ENCODE measurements around the gene TACR2. TPM values are rescaled to one million over a fixed set of nuclear protein-coding genes. Genes with fewer than 3 reads are reported as not detected.

Gene TACR2
- total RNA-seq, 5 donors from 2014 or later (not counting 1 experiment from before 2014, with no cell fraction given), result not detected

- H3K9me3 ChIP-seq, result no peaks in the 10 kb centered on the region
- no peak overlapping the region for H3K4me3 ChIP-seq (ENCODE audit: control insufficient read depth in 1 of 2, extremely low read depth in 1 of 2, low read length in 1 of 2)
- peaks cover 0 to 3% of the 10 kb centered on the region in 2 experiments for H3K27me3 ChIP-seq (replicated peaks in 1 of 2; ENCODE audit: control insufficient read depth in 2 of 2, extremely low read depth in 1 of 2, insufficient read depth in 2 of 2, low read length in 1 of 2)
- POLR2A ChIA-PET, result no interaction called here
- ATAC-seq (replicated peaks in 1 of 4) (no peak), DNase-seq (no peak)
- Mint-ChIP-seq H3K4me1 (peaks cover 57 to 65% (median 62%) of the 10 kb centered on the region in 3 donors), H3K27ac (peak overlapping the region; percentile 85 to 88), H3K36me3 (no peaks in the 10 kb centered on the region), H3K9me3 (no peaks in the 10 kb centered on the region), H3K27me3 (no peaks in the 10 kb centered on the region), H3K4me3 (peak overlapping the region in 1 of 3 donors; percentile 40)
- H3K36me3 ChIP-seq (ENCODE audit: control insufficient read depth in 2 of 2, extremely low read depth in 1 of 2, insufficient read depth in 1 of 2, low read length in 1 of 2), result no peaks in the 10 kb centered on the region
- no CpG with 5 or more reads among the region's 2 CpGs for WGBS (ENCODE audit: insufficient coverage)
- peaks cover 17 to 57% of the 10 kb centered on the region in 2 experiments for H3K4me1 ChIP-seq (ENCODE audit: control insufficient read depth in 1 of 2, extremely low read depth in 1 of 2, insufficient read depth in 2 of 2, low read length in 2 of 2)
- CTCF ChIA-PET, result interaction anchor here in 1 of 2 donors (0.6 to 2.7 kb wide), 4 partner anchors 17 to 664 kb away, joined by 3 to 12 read pairs (median 5); no protein-coding TSS in a partner anchor
- peak overlapping the region; percentile 73 for H3K27ac ChIP-seq (ENCODE audit: low read length)
These were observed 8.3 kb upstream of the TACR2 start for GRCh38 chr10:69425041-69425440.

GRCh38 chr10:69422676-69423075, 6.0 kb upstream of the TACR2 start:
- DNase-seq (no peak), ATAC-seq (replicated peaks in 1 of 4) (no peak)
- 83% methylated on average over 1 of the region's 4 CpGs for WGBS (ENCODE audit: insufficient coverage)
- Histone ChIP-seq H3K4me1 (ENCODE audit: control insufficient read depth in 1 of 2, extremely low read depth in 1 of 2, insufficient read depth in 2 of 2, low read length in 2 of 2) (peaks cover 17 to 54% of the 10 kb centered on the region in 2 experiments), H3K9me3 (no peaks in the 10 kb centered on the region), H3K4me3 (ENCODE audit: control insufficient read depth in 1 of 2, extremely low read depth in 1 of 2, low read length in 1 of 2) (no peak overlapping the region), H3K27me3 (replicated peaks in 1 of 2; ENCODE audit: control insufficient read depth in 2 of 2, extremely low read depth in 1 of 2, insufficient read depth in 2 of 2, low read length in 1 of 2) (peaks cover 0 to 9% of the 10 kb centered on the region in 2 experiments), H3K27ac (ENCODE audit: low read length) (no peak overlapping the region), H3K36me3 (ENCODE audit: control insufficient read depth in 2 of 2, extremely low read depth in 1 of 2, insufficient read depth in 1 of 2, low read length in 1 of 2) (no peaks in the 10 kb centered on the region)
- peak overlapping the region in 1 of 2 donors; percentile 8 for H3K27ac Mint-ChIP-seq
- CTCF ChIA-PET, result interaction anchor here (0.6 to 0.8 kb wide), 2 partner anchors 214 to 335 kb away, joined by 3 read pairs; no protein-coding TSS in a partner anchor
- H3K4me3 Mint-ChIP-seq, result no peak overlapping the region
- H3K4me1 Mint-ChIP-seq, result peaks cover 50 to 56% (median 52%) of the 10 kb centered on the region in 3 donors
- no peaks in the 10 kb centered on the region for H3K9me3 Mint-ChIP-seq
- H3K27me3 Mint-ChIP-seq, result no peaks in the 10 kb centered on the region
- POLR2A ChIA-PET, result interaction anchor here in 1 of 2 donors (0.7 kb wide), 1 partner anchor 214 kb away, joined by 3 read pairs; no protein-coding TSS in a partner anchor
- H3K36me3 Mint-ChIP-seq, result no peaks in the 10 kb centered on the region

- Histone ChIP-seq H3K27me3 (replicated peaks in 1 of 2; ENCODE audit: control insufficient read depth in 2 of 2, extremely low read depth in 1 of 2, insufficient read depth in 2 of 2, low read length in 1 of 2) (peaks cover 0 to 10% of the 10 kb centered on the region in 2 experiments), H3K4me1 (ENCODE audit: control insufficient read depth in 1 of 2, extremely low read depth in 1 of 2, insufficient read depth in 2 of 2, low read length in 2 of 2) (peaks cover 17 to 49% of the 10 kb centered on the region in 2 experiments), H3K27ac (ENCODE audit: low read length) (no peak overlapping the region), H3K4me3 (ENCODE audit: control insufficient read depth in 1 of 2, extremely low read depth in 1 of 2, low read length in 1 of 2) (no peak overlapping the region), H3K9me3 (no peaks in the 10 kb centered on the region), H3K36me3 (ENCODE audit: control insufficient read depth in 2 of 2, extremely low read depth in 1 of 2, insufficient read depth in 1 of 2, low read length in 1 of 2) (no peaks in the 10 kb centered on the region)
- no peak for DNase-seq
- H3K36me3 Mint-ChIP-seq, result no peaks in the 10 kb centered on the region
- CTCF ChIA-PET, result interaction anchor here in 1 of 2 donors (0.5 to 0.8 kb wide), 3 partner anchors 18 to 215 kb away, joined by 3 read pairs; no protein-coding TSS in a partner anchor
- no peaks in the 10 kb centered on the region for H3K27me3 Mint-ChIP-seq
- 78% methylated on average over 9 of the region's 13 CpGs for WGBS (ENCODE audit: insufficient coverage)
- H3K9me3 Mint-ChIP-seq, result no peaks in the 10 kb centered on the region
- H3K4me3 Mint-ChIP-seq, result no peak overlapping the region
- POLR2A ChIA-PET, result no interaction called here
- H3K27ac Mint-ChIP-seq, result peak overlapping the region in 1 of 2 donors; percentile 13
- ATAC-seq (replicated peaks in 1 of 4), result no peak
- peaks cover 41 to 47% (median 42%) of the 10 kb centered on the region in 3 donors for H3K4me1 Mint-ChIP-seq
These were observed 5.0 kb upstream of the TACR2 start for GRCh38 chr10:69421611-69422308.

GRCh38 chr10:69419744-69420126, 3.0 kb upstream of the TACR2 start:
- H3K4me1 Mint-ChIP-seq, result peaks cover 21 to 27% (median 22%) of the 10 kb centered on the region in 3 donors
- POLR2A ChIA-PET, result no interaction called here
- no peaks in the 10 kb centered on the region for H3K9me3 Mint-ChIP-seq
- 84% methylated on average over 11 of the region's 11 CpGs for WGBS (ENCODE audit: insufficient coverage)
- H3K27me3 ChIP-seq (replicated peaks in 1 of 2; ENCODE audit: control insufficient read depth in 2 of 2, extremely low read depth in 1 of 2, insufficient read depth in 2 of 2, low read length in 1 of 2), result peaks cover 0 to 22% of the 10 kb centered on the region in 2 experiments
- no peaks in the 10 kb centered on the region for H3K36me3 ChIP-seq (ENCODE audit: control insufficient read depth in 2 of 2, extremely low read depth in 1 of 2, insufficient read depth in 1 of 2, low read length in 1 of 2)
- H3K36me3 Mint-ChIP-seq, result no peaks in the 10 kb centered on the region
- H3K4me1 ChIP-seq (ENCODE audit: control insufficient read depth in 1 of 2, extremely low read depth in 1 of 2, insufficient read depth in 2 of 2, low read length in 2 of 2), result peaks cover 5 to 29% of the 10 kb centered on the region in 2 experiments
- H3K4me3 Mint-ChIP-seq, result no peak overlapping the region
- H3K9me3 ChIP-seq, result no peaks in the 10 kb centered on the region
- no peak overlapping the region for H3K27ac Mint-ChIP-seq
- DNase-seq, result no peak
- no peak for ATAC-seq (replicated peaks in 1 of 4)
- H3K27ac ChIP-seq (ENCODE audit: low read length), result no peak overlapping the region
- H3K4me3 ChIP-seq (ENCODE audit: control insufficient read depth in 1 of 2, extremely low read depth in 1 of 2, low read length in 1 of 2), result no peak overlapping the region
- CTCF ChIA-PET, result interaction anchor here in 1 of 2 donors (0.6 kb wide), 1 partner anchor 11 kb away, joined by 3 read pairs; no protein-coding TSS in a partner anchor
- H3K27me3 Mint-ChIP-seq, result no peaks in the 10 kb centered on the region

GRCh38 chr10:69419096-69419743, 2.5 kb upstream of the TACR2 start:
- 88% methylated on average over 18 of the region's 18 CpGs for WGBS (ENCODE audit: insufficient coverage)

GRCh38 chr10:69418052-69418752, 1.5 kb upstream of the TACR2 start:
- peaks cover 0 to 18% of the 10 kb centered on the region in 2 experiments for H3K4me1 ChIP-seq (ENCODE audit: control insufficient read depth in 1 of 2, extremely low read depth in 1 of 2, insufficient read depth in 2 of 2, low read length in 2 of 2)
- Mint-ChIP-seq H3K27me3 (no peaks in the 10 kb centered on the region), H3K4me3 (no peak overlapping the region), H3K27ac (no peak overlapping the region), H3K36me3 (no peaks in the 10 kb centered on the region), H3K9me3 (no peaks in the 10 kb centered on the region), H3K4me1 (peaks cover 10 to 16% (median 12%) of the 10 kb centered on the region in 3 donors)
- H3K27me3 ChIP-seq (replicated peaks in 1 of 2; ENCODE audit: control insufficient read depth in 2 of 2, extremely low read depth in 1 of 2, insufficient read depth in 2 of 2, low read length in 1 of 2), result peaks cover 0 to 26% of the 10 kb centered on the region in 2 experiments
- WGBS (ENCODE audit: insufficient coverage), result 75% methylated on average over 4 of the region's 8 CpGs
- no peak overlapping the region for H3K27ac ChIP-seq (ENCODE audit: low read length)
- no peaks in the 10 kb centered on the region for H3K9me3 ChIP-seq
- no peaks in the 10 kb centered on the region for H3K36me3 ChIP-seq (ENCODE audit: control insufficient read depth in 2 of 2, extremely low read depth in 1 of 2, insufficient read depth in 1 of 2, low read length in 1 of 2)
- DNase-seq, result no peak
- POLR2A ChIA-PET, result no interaction called here
- CTCF ChIA-PET, result no interaction called here
- no peak for ATAC-seq (replicated peaks in 1 of 4)
- no peak overlapping the region for H3K4me3 ChIP-seq (ENCODE audit: control insufficient read depth in 1 of 2, extremely low read depth in 1 of 2, low read length in 1 of 2)

More at GRCh38 chr10:69419096-69419743, 2.5 kb upstream of the TACR2 start:
- ChIA-PET POLR2A (no interaction called here), CTCF (no interaction called here)
- no peaks in the 10 kb centered on the region for H3K36me3 ChIP-seq (ENCODE audit: control insufficient read depth in 2 of 2, extremely low read depth in 1 of 2, insufficient read depth in 1 of 2, low read length in 1 of 2)
- H3K27me3 ChIP-seq (replicated peaks in 1 of 2; ENCODE audit: control insufficient read depth in 2 of 2, extremely low read depth in 1 of 2, insufficient read depth in 2 of 2, low read length in 1 of 2), result peaks cover 0 to 22% of the 10 kb centered on the region in 2 experiments
- DNase-seq (no peak), ATAC-seq (replicated peaks in 1 of 4) (no peak)
- H3K27ac ChIP-seq (ENCODE audit: low read length), result no peak overlapping the region
- no peak overlapping the region for H3K4me3 ChIP-seq (ENCODE audit: control insufficient read depth in 1 of 2, extremely low read depth in 1 of 2, low read length in 1 of 2)
- peaks cover 17 to 22% (median 18%) of the 10 kb centered on the region in 3 donors for H3K4me1 Mint-ChIP-seq
- H3K9me3 ChIP-seq, result no peaks in the 10 kb centered on the region
- no peaks in the 10 kb centered on the region for H3K27me3 Mint-ChIP-seq
- no peaks in the 10 kb centered on the region for H3K9me3 Mint-ChIP-seq
- H3K36me3 Mint-ChIP-seq, result no peaks in the 10 kb centered on the region
- H3K4me3 Mint-ChIP-seq, result no peak overlapping the region
- H3K27ac Mint-ChIP-seq, result no peak overlapping the region
- peaks cover 5 to 24% of the 10 kb centered on the region in 2 experiments for H3K4me1 ChIP-seq (ENCODE audit: control insufficient read depth in 1 of 2, extremely low read depth in 1 of 2, insufficient read depth in 2 of 2, low read length in 2 of 2)

Measured in T-cell (primary cell).